Breast epithelium (tissue), 3 donors: ENCODE data around the gene COL26A1.

ENCODE experiments used
- POLR2A ChIP-seq: fragments of 450-650 bp; IDR thresholded peaks from one replicate; pipeline ENCODE4 v1.6.1; 2016; ENCODE audit warnings: antibody characterized with exemption, mild to moderate bottlenecking, moderate library complexity
- TF ChIP-seq, protein P1 (sequence below), 3 donors: fragments of 450-650 bp; IDR thresholded peaks; one replicate each; pipeline ENCODE4 v1.5.1; 2016 to 2017; ENCODE audit warnings: antibody characterized with exemption in 3 of 3, mild to moderate bottlenecking in 3 of 3, moderate library complexity in 3 of 3

DNA sequence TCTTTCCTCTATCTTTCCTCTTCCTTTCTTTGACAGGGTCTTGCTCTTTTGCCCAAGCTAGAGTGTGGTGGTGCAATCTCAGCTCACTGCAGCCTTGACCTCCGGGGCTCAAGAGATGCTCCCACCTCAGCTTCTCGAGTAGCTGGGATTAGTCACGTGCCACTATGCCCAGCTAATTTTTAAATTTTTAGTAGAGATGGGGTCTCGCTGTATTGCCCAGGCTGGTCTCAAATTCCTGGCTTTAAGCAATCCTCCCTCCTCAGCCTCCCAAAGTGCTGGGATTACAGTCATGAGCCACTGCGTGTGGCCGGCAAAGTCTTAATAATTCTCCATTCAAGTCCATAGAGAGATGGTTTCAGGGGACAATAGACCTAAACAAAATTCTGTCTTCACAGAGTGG lies 40.2 kb downstream of the COL26A1 start:
- no peak for TF ChIP-seq POLR2A
- TF ChIP-seq, protein P1, sequence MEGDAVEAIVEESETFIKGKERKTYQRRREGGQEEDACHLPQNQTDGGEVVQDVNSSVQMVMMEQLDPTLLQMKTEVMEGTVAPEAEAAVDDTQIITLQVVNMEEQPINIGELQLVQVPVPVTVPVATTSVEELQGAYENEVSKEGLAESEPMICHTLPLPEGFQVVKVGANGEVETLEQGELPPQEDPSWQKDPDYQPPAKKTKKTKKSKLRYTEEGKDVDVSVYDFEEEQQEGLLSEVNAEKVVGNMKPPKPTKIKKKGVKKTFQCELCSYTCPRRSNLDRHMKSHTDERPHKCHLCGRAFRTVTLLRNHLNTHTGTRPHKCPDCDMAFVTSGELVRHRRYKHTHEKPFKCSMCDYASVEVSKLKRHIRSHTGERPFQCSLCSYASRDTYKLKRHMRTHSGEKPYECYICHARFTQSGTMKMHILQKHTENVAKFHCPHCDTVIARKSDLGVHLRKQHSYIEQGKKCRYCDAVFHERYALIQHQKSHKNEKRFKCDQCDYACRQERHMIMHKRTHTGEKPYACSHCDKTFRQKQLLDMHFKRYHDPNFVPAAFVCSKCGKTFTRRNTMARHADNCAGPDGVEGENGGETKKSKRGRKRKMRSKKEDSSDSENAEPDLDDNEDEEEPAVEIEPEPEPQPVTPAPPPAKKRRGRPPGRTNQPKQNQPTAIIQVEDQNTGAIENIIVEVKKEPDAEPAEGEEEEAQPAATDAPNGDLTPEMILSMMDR (IDR thresholded peaks at IDR 0.05) = no peak
